Muscle of back (tissue), 11 donors: ENCODE measurements around the gene SLC38A1. TPM values are rescaled to one million over a fixed set of nuclear protein-coding genes. Genes with fewer than 3 reads are reported as not detected.

Experiments
- DNase-seq, 3 donors: peaks; one replicate each; pipeline versions ENCODE4 v3.0.0 to v3.0.0-alpha.2; 2013
- polyA plus RNA-seq, 10 donors: library from polyadenylated mRNA; unstranded; fragments of 120-200 nt; gene quantifications; one replicate each; pipeline ENCODE4 v1.2.1, GENCODE V29; 2013; ENCODE audit not compliant: insufficient read length in 10 of 10

SLC38A1 gene
- polyA plus RNA-seq, 10 donors: 36.5 to 56.9 (median 49.8) TPM

- DNase-seq: no peak
Measured at GRCh38 chr12:46144433-46144832, 124.4 kb downstream of the SLC38A1 start.

GRCh38 chr12:46136249-46136648 lies 132.6 kb downstream of the SLC38A1 start:
- DNase-seq: no peak

GRCh38 chr12:46135750-46136149 lies 133.1 kb downstream of the SLC38A1 start:
- DNase-seq: no peak

GRCh38 chr12:46134852-46135251 lies 134.0 kb downstream of the SLC38A1 start:
- no peak for DNase-seq

GRCh38 chr12:46134205-46134811 lies 134.5 kb downstream of the SLC38A1 start:
- DNase-seq: no peak

GRCh38 chr12:46133751-46134150 lies 135.1 kb downstream of the SLC38A1 start:
- no peak for DNase-seq

Other genes with a start within 250 kb of the SLC38A1 start
- gene SLC38A2, start 103.7 kb upstream of the SLC38A1 start, polyA plus RNA-seq: 100 to 1,000 TPM in 7 of 10 donors, 10 to 100 TPM in 3; 84.3 to 139 (median 117) TPM